ENCODE data around the gene TTLL10. TPM values are rescaled to one million over a fixed set of nuclear protein-coding genes. Genes with fewer than 3 reads are reported as not detected.

The TTLL10 gene
- total RNA-seq, 3 donors from 2014 or later (not counting 1 experiment from before 2014, with no cell fraction given) = 0.23 to 1.7 (median 1.7) TPM

DNA sequence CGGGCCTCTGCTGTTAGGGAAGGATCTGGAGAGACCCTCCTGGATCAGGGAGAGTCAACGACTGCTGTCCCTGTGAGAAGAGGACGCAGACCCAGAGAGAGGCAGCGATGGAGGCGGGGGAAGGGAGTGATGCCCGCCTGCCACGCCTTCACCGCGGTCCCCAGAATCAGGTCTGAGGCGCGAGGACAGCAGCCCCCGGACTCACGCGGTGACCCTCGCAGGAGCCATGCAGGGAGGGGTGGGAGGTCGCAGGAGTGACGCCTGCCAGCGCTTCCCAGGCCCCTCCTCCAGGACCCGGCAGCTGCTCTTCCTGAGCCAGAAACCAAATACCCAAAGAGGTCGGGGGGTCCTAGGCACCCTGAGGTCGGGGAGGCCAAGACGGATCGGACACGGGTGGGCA, 46.5 kb downstream of the TTLL10 start:
- Histone ChIP-seq H3K27me3 (ENCODE audit: control insufficient read depth, insufficient read depth, low read length) (no peaks in the 10 kb centered on the region), H3K9me3 (ENCODE audit: control insufficient read depth, insufficient read depth, low read length) (no peaks in the 10 kb centered on the region), H3K4me3 (ENCODE audit: low read length) (no peak overlapping the region), H3K4me1 (ENCODE audit: control insufficient read depth, insufficient read depth, low read length) (peaks cover 82% of the 10 kb centered on the region), H3K27ac (ENCODE audit: low read length) (peak overlapping the region; percentile 67), H3K36me3 (ENCODE audit: control insufficient read depth, insufficient read depth, low read length) (peaks cover 65% of the 10 kb centered on the region)
- Mint-ChIP-seq H3K36me3 (no peaks in the 10 kb centered on the region), H3K27me3 (ENCODE audit: low read depth in 2 of 2) (no peaks in the 10 kb centered on the region), H3K27ac (peak overlapping the region; percentile 98 to 99), H3K4me3 (peak overlapping the region; percentile 64), H3K4me1 (peaks cover 27 to 62% of the 10 kb centered on the region in 2 donors), H3K9me3 (no peaks in the 10 kb centered on the region)
- DNase-seq (no peak), ATAC-seq (no peak)
- intact Hi-C loops (cut with micrococcal nuclease) = no loop called here
- WGBS (ENCODE audit: insufficient coverage) = 95% methylated on average over 24 of the region's 24 CpGs
- TF ChIP-seq, protein P1, sequence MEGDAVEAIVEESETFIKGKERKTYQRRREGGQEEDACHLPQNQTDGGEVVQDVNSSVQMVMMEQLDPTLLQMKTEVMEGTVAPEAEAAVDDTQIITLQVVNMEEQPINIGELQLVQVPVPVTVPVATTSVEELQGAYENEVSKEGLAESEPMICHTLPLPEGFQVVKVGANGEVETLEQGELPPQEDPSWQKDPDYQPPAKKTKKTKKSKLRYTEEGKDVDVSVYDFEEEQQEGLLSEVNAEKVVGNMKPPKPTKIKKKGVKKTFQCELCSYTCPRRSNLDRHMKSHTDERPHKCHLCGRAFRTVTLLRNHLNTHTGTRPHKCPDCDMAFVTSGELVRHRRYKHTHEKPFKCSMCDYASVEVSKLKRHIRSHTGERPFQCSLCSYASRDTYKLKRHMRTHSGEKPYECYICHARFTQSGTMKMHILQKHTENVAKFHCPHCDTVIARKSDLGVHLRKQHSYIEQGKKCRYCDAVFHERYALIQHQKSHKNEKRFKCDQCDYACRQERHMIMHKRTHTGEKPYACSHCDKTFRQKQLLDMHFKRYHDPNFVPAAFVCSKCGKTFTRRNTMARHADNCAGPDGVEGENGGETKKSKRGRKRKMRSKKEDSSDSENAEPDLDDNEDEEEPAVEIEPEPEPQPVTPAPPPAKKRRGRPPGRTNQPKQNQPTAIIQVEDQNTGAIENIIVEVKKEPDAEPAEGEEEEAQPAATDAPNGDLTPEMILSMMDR (IDR thresholded peaks at IDR 0.05) = no peak

DNA sequence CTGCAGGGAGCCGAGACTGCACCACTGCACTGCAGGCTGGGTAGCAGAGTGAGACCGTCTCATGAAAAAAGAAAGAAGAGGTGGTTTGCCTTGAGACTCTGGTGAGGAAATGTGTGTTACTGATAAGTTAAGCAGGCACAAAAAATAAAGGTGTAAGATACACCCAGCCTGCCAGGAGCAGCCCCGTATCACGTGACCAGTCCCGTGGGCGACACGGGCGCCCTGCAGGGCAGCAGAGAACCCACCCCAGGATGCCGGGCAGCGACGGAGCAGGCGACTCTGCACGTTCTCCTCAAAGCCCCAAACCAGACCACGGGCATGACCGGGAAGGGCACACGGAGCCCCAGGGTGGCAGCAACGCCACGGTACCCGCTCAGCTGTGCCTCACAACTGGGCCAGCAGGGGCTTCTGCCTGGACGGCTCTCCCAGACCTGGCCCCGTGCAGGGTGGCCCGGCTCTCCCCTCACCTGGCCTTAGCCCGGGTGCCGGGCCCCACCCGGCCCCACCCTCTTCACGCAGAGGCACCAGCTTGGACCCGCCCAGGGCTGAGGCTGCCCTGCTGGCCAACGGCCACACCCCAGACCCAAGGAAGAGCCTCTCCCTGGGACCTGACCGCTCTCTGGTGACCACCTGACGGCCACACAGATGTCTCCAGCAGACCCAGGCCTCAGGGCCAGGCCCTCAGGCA, 48.4 kb downstream of the TTLL10 start:
- 47% methylated on average over 30 of the region's 30 CpGs for WGBS (ENCODE audit: insufficient coverage)
- H3K27ac ChIP-seq (ENCODE audit: low read length) = peak overlapping the region; percentile 67
- Mint-ChIP-seq H3K27ac (peak overlapping the region; percentile 98 to 99), H3K36me3 (no peaks in the 10 kb centered on the region), H3K4me1 (peaks cover 18 to 55% of the 10 kb centered on the region in 2 donors), H3K27me3 (ENCODE audit: low read depth in 2 of 2) (no peaks in the 10 kb centered on the region), H3K4me3 (peak overlapping the region; percentile 85), H3K9me3 (no peaks in the 10 kb centered on the region)
- TF ChIP-seq, protein P1 (IDR thresholded peaks at IDR 0.05) = no peak
- peaks cover 75% of the 10 kb centered on the region for H3K36me3 ChIP-seq (ENCODE audit: control insufficient read depth, insufficient read depth, low read length)
- peaks cover 66% of the 10 kb centered on the region for H3K4me1 ChIP-seq (ENCODE audit: control insufficient read depth, insufficient read depth, low read length)
- H3K9me3 ChIP-seq (ENCODE audit: control insufficient read depth, insufficient read depth, low read length) = no peaks in the 10 kb centered on the region
- DNase-seq (peak; percentile 28 to 59), ATAC-seq (peak; percentile 68 to 73 (median 70))
- H3K4me3 ChIP-seq (ENCODE audit: low read length) = no peak overlapping the region
- no peaks in the 10 kb centered on the region for H3K27me3 ChIP-seq (ENCODE audit: control insufficient read depth, insufficient read depth, low read length)
- intact Hi-C loops (cut with micrococcal nuclease) = loop anchor here (2.0 kb wide), 1 partner anchor 13 kb away; no protein-coding TSS in a partner anchor

DNA sequence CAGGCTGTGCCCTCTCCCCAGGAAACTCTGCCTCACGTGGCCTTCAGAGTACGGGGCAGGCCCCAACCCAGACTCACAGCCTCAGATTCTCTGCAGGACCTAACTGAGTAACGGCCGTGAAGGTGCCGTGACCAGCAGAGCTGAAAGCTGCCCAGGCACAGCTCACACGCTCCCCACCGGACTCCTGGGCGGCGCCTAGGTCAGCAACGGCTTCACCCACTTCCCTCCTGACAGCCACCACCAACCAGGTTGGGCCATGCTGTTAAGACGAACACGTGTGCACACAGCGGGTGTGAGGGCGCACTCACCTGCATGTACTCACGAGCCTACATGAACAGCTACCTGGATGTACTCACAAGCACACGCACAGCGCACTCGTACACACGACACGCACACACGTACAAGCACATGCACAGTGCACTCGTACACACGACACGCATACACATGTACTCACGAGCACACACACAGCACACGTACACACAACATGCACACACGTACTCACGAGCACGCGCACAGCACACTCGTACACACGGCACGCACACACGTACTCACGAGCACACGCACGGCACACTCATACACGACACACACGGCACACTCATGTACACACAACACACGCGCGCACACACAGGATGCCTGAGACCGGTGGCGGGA, 49.0 kb downstream of the TTLL10 start:
- Histone ChIP-seq H3K36me3 (ENCODE audit: control insufficient read depth, insufficient read depth, low read length) (peaks cover 75% of the 10 kb centered on the region), H3K9me3 (ENCODE audit: control insufficient read depth, insufficient read depth, low read length) (no peaks in the 10 kb centered on the region), H3K27me3 (ENCODE audit: control insufficient read depth, insufficient read depth, low read length) (no peaks in the 10 kb centered on the region), H3K4me3 (ENCODE audit: low read length) (no peak overlapping the region), H3K4me1 (ENCODE audit: control insufficient read depth, insufficient read depth, low read length) (peaks cover 63% of the 10 kb centered on the region), H3K27ac (ENCODE audit: low read length) (peak overlapping the region; percentile 67)
- Mint-ChIP-seq H3K4me1 (peaks cover 18 to 55% of the 10 kb centered on the region in 2 donors), H3K9me3 (no peaks in the 10 kb centered on the region), H3K36me3 (no peaks in the 10 kb centered on the region), H3K27me3 (ENCODE audit: low read depth in 2 of 2) (no peaks in the 10 kb centered on the region), H3K27ac (peak overlapping the region; percentile 98 to 99), H3K4me3 (peak overlapping the region; percentile 85)
- peak; percentile 21 to 48 (median 38) for ATAC-seq
- 81% methylated on average over 44 of the region's 44 CpGs for WGBS (ENCODE audit: insufficient coverage)
- TF ChIP-seq, protein P1 (IDR thresholded peaks at IDR 0.05) = no peak
- peak in 1 of 2 donors; percentile 38 for DNase-seq
- intact Hi-C loops (cut with micrococcal nuclease) = loop anchor here (2.0 kb wide), 1 partner anchor 14 kb away; no protein-coding TSS in a partner anchor

Data from natural killer cell (primary cell).